COR-L47 (cell line): Measurements from ENCODE around the gene PHLDA3.

Source experiments
- DNase-seq: peaks from one replicate; lab custom pipeline; 2025; lab: John Stamatoyannopoulos, UW

The PHLDA3 gene

GRCh38 chr1:201461645-201462441 lies 7.1 kb downstream of the PHLDA3 start:
- DNase-seq, result no peak

GRCh38 chr1:201460814-201461644 lies 8.0 kb downstream of the PHLDA3 start:
- no peak for DNase-seq

- no peak for DNase-seq
Observed at GRCh38 chr1:201459775-201460174, 9.2 kb downstream of the PHLDA3 start.

- DNase-seq, result no peak
Observed at GRCh38 chr1:201459052-201459451, 9.9 kb downstream of the PHLDA3 start.

DNA sequence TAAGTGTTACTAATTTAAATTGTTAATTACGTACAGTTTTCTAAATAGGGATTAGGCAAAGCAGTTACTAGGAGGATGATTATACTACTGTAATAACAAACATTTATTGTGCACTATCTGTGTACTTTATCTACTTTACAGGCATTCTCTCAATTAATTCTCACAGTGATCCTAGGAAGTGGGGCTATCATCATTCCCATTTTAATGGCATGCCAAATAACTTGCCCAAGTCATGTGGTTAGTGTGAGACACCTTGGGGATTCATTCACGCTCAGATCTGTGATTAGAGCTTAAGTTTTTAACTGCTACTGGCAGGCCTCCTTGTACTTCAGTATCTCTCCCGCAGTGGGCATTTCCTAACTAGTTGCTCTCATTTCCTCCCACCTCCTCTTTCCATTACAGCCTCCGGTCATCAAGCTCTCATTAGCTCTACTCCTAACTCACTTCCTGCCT lies 11.5 kb downstream of the PHLDA3 start:
- DNase-seq, result no peak

DNA sequence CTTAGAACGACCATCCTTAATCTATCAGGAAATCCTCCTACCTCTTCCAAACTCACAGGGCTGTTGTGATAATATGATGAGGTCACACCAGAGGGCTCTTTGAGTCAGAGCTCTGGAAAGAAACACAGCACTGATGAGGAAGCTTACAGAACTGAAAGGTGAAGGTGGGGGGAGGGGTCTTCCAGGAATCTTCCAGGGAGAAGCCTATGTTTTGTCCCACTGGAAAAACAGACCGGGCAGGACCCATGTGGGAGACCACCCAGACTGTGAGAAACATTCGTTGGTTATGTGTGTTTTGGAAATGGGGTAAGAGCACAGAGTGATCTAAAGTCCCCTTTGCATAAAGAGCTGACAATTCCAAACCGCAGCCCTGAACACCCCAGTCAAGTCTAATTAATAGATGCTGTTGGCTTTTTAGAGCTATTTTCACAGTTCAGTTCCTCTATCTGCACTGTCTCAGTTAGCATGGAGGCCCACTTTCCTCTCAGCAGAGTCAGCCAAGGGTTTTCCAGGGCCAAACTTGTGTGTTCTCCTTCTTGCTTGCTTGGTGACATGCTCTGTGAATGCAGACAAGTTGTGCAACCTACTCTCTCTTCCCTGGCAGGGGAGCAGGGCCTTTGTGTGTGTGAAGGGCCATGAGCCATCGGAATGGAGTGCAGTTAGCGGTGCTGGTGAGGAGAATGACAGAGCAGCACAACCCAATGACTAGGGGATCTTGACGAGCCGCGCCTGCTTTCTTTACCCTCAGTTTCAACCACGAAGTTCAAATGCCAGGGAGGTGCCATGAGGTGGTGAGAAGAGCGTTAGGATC lies 12.3 kb downstream of the PHLDA3 start:
- DNase-seq, result no peak

DNA sequence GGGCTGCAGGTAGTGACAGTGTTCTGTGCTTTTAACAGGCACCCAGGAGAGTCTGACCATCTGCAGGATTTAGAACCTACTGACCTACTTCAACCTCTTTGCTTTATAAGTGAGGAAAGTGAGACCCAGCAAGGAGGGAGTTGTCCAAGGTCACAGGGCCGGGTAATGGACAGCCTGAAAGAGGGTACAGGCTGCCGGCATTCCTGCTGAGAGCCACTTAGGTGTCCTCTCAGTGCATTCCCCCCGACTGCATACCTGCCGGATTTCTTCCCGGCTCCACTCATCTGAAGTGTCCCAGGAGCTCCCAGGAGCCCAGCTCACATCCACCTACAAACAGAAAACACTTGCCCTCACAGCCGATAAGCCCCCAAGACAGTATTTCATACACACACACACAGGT lies 13.9 kb downstream of the PHLDA3 start:
- no peak for DNase-seq

- DNase-seq, result no peak
Observed at GRCh38 chr1:201454608-201455007, 14.4 kb downstream of the PHLDA3 start.

GRCh38 chr1:201452866-201453265 lies 16.1 kb downstream of the PHLDA3 start:
- DNase-seq, result no peak

DNA sequence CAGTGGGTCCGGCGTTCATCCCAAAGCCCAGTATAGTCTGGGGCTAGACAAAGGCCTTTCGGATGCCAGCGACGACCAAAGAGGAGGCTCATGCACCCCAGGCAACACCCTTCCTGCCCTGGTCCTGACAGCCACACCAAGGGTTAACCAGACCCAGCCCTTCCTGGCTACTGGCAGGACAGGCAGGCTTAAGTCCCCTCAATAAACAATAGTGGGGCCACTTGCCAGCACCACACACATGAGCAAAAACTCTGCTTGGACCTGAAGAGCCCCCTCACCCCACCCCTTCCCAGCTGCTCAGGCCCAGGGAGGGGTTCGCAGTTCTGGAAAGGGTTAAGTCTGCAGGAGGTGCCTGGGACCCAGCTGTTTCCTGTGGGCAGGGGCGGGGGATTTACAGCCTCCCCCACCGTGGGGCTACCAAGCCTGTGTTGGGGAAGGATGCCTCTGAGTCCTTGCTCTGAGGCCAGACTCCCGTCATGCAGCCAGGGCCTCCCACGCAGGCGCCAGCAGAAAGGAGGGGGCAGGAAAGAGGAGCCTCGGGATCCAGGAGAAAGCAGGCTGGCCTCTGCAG lies 18.2 kb downstream of the PHLDA3 start:
- no peak for DNase-seq

GRCh38 chr1:201448990-201449389 lies 20.0 kb downstream of the PHLDA3 start:
- DNase-seq, result no peak

DNA sequence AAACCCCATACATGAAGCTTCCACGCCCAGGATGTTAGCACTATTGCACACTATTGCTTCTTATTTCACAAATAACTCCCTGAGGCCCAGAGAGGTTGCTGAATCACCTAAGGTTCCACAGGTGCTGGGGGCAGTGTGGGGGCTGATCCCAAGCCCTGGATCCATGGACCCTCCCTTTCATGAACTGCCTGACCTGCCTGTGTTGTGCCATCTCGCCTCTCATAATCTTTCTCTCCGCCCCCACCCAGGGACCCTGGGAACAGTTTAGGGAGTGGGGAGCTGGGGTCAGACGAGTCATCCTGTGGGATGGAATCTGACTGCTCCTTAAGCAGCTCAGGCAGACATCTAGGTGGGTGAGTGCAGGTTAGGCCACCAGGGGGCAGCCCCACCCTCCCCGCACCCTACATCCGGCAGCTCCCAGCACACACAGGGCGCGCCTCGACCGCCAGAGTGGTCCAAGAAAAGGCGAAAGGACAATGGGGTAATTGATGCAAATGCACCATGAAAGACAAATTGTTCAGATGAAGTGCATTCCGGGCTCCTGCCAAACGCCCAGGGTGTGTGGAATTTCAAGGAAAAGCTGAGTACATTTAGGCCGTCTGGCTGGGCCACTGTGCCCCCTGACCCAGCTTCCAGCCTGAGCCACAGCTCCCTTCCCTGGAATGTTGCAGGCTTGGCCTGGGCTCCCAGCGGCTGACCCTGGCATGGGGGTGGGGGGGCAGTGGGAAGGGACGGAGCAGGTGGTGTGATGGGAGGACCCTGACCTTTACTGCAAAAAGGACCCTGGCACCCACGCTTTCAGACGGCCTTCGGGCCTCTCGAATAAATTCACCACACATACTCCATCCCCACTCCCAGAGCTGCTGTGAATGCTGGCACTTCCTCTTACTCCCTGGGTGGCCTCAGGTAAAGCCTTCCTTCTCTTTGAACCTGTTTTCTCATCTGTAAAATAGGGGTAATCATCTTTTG lies 20.8 kb downstream of the PHLDA3 start:
- peak; percentile 6 for DNase-seq

GRCh38 chr1:201445310-201445709 lies 23.7 kb downstream of the PHLDA3 start:
- no peak for DNase-seq

GRCh38 chr1:201444792-201445191 lies 24.2 kb downstream of the PHLDA3 start:
- no peak for DNase-seq

GRCh38 chr1:201443747-201444146 lies 25.2 kb downstream of the PHLDA3 start:
- no peak for DNase-seq

GRCh38 chr1:201436969-201437368 lies 32.0 kb downstream of the PHLDA3 start:
- DNase-seq, result no peak

DNA sequence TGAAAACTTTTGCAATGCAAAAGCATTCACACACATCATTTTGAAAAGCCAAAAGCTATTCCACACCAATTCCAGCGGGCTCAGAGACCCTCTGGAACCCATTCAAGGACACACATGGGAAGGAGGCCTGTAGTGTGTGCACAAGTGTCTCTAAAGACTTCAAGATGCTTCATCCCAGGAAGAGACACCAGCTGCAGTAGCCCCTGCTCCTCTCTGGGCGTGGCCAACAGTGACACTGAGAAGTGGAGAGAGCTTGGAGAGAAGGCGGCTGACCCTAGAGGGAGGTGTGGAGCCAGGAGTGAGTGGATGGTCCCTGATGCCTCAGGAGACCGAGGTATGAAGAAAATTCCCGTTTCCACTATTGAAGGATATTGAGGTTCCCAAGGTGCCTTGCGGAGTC lies 32.6 kb downstream of the PHLDA3 start:
- peak; percentile 16 for DNase-seq

GRCh38 chr1:201434266-201434665 lies 34.7 kb downstream of the PHLDA3 start:
- no peak for DNase-seq

DNA sequence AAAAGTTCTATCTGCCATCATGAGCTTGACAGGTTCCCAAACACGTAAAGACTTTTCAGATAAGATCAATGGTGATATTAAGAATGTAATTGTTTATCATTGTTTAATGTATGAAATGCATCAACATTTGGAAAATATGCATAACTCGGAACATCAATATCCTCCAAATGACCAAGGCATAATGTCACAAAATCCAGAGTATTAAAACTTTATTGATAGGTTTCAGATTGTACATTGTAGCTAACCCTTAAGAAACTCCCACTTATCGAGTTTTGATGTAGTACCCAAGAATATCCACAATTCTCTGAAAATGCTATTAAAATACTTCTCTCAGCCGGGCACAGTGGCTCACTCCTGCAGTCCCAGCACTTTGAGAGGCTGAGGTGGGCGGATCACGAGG lies 35.4 kb downstream of the PHLDA3 start:
- DNase-seq, result no peak

DNA sequence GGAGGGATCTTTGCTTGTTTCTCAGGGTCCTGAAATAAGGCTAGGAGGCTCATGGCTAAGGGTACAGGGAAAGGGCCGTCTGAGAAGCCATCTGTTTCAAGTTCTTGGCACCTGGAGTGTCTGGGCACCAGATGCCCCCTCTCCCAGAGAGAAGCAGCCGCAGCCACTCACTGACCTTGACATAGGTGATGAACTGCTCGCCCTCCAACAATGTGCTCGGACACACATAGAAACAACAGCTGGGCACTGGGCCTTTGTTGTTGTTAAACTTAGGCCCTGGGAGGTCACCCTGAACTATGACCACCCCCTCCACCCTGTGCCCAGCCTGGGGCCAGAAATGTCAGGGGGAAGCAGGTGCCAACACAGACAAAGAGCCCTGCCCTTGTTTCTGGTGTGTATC lies 38.2 kb downstream of the PHLDA3 start:
- no peak for DNase-seq
